Neural progenitor cell (in vitro differentiated cells): Measurements from ENCODE around the gene TRAPPC3.

Source experiments
- EZH2 ChIP-seq: fragments of 200-600 bp; sonication (generic); IDR thresholded peaks from 2 replicates; pipeline ENCODE4 v1.6.1; 2017; ENCODE audit warnings: antibody characterized with exemption, mild to moderate bottlenecking, moderate library complexity
- TF ChIP-seq, protein P1 (sequence below): fragments of 200-600 bp; sonication (generic); IDR thresholded peaks from 2 replicates; pipeline ENCODE4 v1.5.1; 2017; ENCODE audit warnings: antibody characterized with exemption, mild to moderate bottlenecking

GRCh38 chr1:36139521-36139920, 9.8 kb downstream of the TRAPPC3 start:
- TF ChIP-seq, protein P1, sequence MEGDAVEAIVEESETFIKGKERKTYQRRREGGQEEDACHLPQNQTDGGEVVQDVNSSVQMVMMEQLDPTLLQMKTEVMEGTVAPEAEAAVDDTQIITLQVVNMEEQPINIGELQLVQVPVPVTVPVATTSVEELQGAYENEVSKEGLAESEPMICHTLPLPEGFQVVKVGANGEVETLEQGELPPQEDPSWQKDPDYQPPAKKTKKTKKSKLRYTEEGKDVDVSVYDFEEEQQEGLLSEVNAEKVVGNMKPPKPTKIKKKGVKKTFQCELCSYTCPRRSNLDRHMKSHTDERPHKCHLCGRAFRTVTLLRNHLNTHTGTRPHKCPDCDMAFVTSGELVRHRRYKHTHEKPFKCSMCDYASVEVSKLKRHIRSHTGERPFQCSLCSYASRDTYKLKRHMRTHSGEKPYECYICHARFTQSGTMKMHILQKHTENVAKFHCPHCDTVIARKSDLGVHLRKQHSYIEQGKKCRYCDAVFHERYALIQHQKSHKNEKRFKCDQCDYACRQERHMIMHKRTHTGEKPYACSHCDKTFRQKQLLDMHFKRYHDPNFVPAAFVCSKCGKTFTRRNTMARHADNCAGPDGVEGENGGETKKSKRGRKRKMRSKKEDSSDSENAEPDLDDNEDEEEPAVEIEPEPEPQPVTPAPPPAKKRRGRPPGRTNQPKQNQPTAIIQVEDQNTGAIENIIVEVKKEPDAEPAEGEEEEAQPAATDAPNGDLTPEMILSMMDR = no peak
- TF ChIP-seq EZH2 = no peak
